Dedifferentiated amniotic fluid mesenchymal stem cell (primary cell): ENCODE data around the gene RPL18A.

Source experiments
- DNase-seq: peaks from one replicate; pipeline ENCODE4 v3.0.0-alpha.2; 2016; ENCODE audit errors: extremely low spot score

Gene RPL18A

DNA sequence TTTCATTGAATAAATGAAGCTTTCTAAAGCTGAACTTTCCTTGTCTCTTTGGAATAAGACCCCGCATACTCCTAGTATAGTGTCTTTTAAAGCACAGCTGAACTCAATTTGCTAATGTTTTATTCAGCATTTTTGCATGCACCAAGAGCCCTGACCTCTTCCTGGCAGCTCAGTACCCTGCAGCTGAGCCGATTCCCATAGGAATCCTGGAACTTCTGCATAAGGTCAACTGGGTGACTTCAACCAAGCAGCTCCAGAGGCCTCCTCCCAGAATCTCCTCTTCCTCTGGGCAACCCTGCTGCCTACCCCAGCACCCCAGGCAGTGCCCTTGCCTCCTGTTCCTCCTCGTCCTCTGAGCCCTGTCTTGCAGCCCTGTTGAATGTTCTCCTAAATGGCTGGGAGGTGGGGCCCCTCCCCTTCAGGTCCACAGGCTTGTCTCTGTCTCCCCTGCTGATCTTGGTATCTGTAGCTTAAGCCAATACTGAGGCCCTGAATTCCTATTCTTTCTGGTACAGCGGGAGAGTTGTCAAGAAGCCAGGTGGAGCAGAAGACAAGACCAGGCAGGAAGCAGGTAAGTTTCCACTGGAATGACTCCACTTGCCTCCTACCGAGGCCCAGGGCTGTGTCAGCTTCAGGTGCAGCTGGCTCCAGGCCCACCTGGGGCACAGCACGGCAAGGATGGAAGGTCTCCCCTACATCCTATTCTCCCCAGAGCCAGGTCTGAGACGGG is 49.5 kb downstream of the RPL18A start:
- no peak for DNase-seq

- DNase-seq: no peak
Observed at GRCh38 chr19:17910791-17911360, 51.2 kb downstream of the RPL18A start.
